Heart left ventricle (tissue), 13 donors: ENCODE measurements around the gene IFRD1.

Experiments
- CTCF ChIP-seq, 12 donors: fragments of 200-600 bp; sonication (generic) in 4 of 12; IDR thresholded peaks; one replicate each; pipeline versions ENCODE4 v1.5.0 to v1.8.0; 2018 to 2022; ENCODE audit warnings: antibody characterized with exemption in 12 of 12, mild to moderate bottlenecking in 5 of 12
- POLR2A ChIP-seq, 2 donors: fragments of 450-650 bp; IDR thresholded peaks; one replicate each; pipeline ENCODE4 v1.6.1; 2017; ENCODE audit warnings: antibody characterized with exemption in 2 of 2, mild to moderate bottlenecking in 2 of 2, moderate library complexity in 2 of 2
- donor health status: ischemic (EF 13 %, LVEDD 7.1; RV severe dilation, severe dysfunction).
- donor health status: DM: no; HTN: yes; CAD: no.
- donor health status: DM: no; HTN: no; CAD: no.
- donor health status: ischemic (EF 25% LVEDD 6.9; RV normal size, moderate dysfunction).
- donor health status: ischemic (EF 25% LVEDD 5.7; RV mildly dilated, moderate dysfunction).
- donor health status: ischemic (EF 35%, LVEDD 5.7; RV mildly dilated, moderate dysfunction).
- donor health status: nonischemic (EF 11% LVEDD 7.7; RV severe dilation, severe dysfunction).
- donor health status: DM: yes; HTN: yes; CAD: no.
- donor health status: PGD.
- donor health status: ischemic (EF 29% LVEDD 5.4; RV normal size, mild dysfunction).
- donor health status: nonischemic (EF 23%, LVEDD 6.1; RV moderate dilation, normal function).

GRCh38 chr7:112485766-112486165 is 35.5 kb downstream of the IFRD1 start:
- TF ChIP-seq CTCF (IDR thresholded peaks at IDR 0.05) (no peak), POLR2A (IDR thresholded peaks at IDR 0.05) (no peak)
